Measurements from ENCODE around the gene RAD52. TPM values are rescaled to one million over a fixed set of nuclear protein-coding genes. Genes with fewer than 3 reads are reported as not detected.

RAD52 gene
- total RNA-seq, 1 experiment from 2014 or later = 19.2 TPM

GRCh38 chr12:969821-970220, 20.3 kb upstream of the RAD52 start (continued):
- TF ChIP-seq ZNF281 (CRISPR knock-in tag; IDR thresholded peaks at IDR 0.05) (no peak), EMX1 (CRISPR knock-in tag; IDR thresholded peaks at IDR 0.05) (no peak), OVOL2 (CRISPR knock-in tag; IDR thresholded peaks at IDR 0.05; ENCODE audit: borderline replicate concordance) (no peak)

- no peak for TF ChIP-seq FOXK1 (CRISPR knock-in tag; IDR thresholded peaks at IDR 0.05)
- no peak for TF ChIP-seq MYBL2 (CRISPR knock-in tag; IDR thresholded peaks at IDR 0.05)
- no peak for TF ChIP-seq FOXP1 (CRISPR knock-in tag; IDR thresholded peaks at IDR 0.05; ENCODE audit: borderline replicate concordance)
- no peak for TF ChIP-seq TEAD4 (CRISPR knock-in tag; IDR thresholded peaks at IDR 0.05)
- no peak for TF ChIP-seq ZNF512 (CRISPR knock-in tag; IDR thresholded peaks at IDR 0.05; ENCODE audit: borderline replicate concordance)
- no peak for TF ChIP-seq KAT7 (CRISPR knock-in tag; IDR thresholded peaks at IDR 0.05; ENCODE audit: borderline replicate concordance)
- TF ChIP-seq ZBTB21 (CRISPR knock-in tag; IDR thresholded peaks at IDR 0.05; ENCODE audit: borderline replicate concordance) = no peak
- no peak for TF ChIP-seq ZNF532 (CRISPR knock-in tag; IDR thresholded peaks at IDR 0.05; ENCODE audit: borderline replicate concordance)
- no peak for TF ChIP-seq CBFB (CRISPR knock-in tag; IDR thresholded peaks at IDR 0.05; ENCODE audit: low read depth)
- no peak for TF ChIP-seq NFATC4 (CRISPR knock-in tag; IDR thresholded peaks at IDR 0.05)
- no peak for TF ChIP-seq ZSCAN18 (CRISPR knock-in tag; IDR thresholded peaks at IDR 0.05)
- no peak for TF ChIP-seq SMAD4 (CRISPR knock-in tag; IDR thresholded peaks at IDR 0.05)
- no peak for TF ChIP-seq TCF7 (CRISPR knock-in tag; IDR thresholded peaks at IDR 0.05; ENCODE audit: low read depth)
- TF ChIP-seq ERG (CRISPR knock-in tag; IDR thresholded peaks at IDR 0.05) = no peak
- TF ChIP-seq MAX (CRISPR knock-in tag; IDR thresholded peaks at IDR 0.05) = no peak
- TF ChIP-seq TP53 (CRISPR knock-in tag; IDR thresholded peaks at IDR 0.05) = no peak
- TF ChIP-seq E2F4 (CRISPR knock-in tag; IDR thresholded peaks at IDR 0.05; ENCODE audit: borderline replicate concordance, low read depth) = no peak
- no peak for TF ChIP-seq ZNF425 (CRISPR knock-in tag; conservative IDR thresholded peaks at IDR 0.05)
- no peak for TF ChIP-seq OVOL2 (CRISPR knock-in tag; IDR thresholded peaks at IDR 0.05; ENCODE audit: borderline replicate concordance)
- ATAC-seq = peak; percentile 55
- CTCF ChIA-PET = interaction anchor here (1.1 to 1.7 kb wide), 3 partner anchors 19 to 149 kb away, joined by 4 to 10 read pairs (median 4); partner anchors contain the start of gene RAD52
- no peak for DNase-seq (ENCODE audit: low spot score)
- Mint-ChIP-seq H3K4me3 (no peak overlapping the region), H3K36me3 (no peaks in the 10 kb centered on the region), H3K4me1 (peaks cover 12% of the 10 kb centered on the region), H3K27ac (no peak overlapping the region), H3K9me3 (0 out of 2 replicates have a peak, but pooled peaks cover 3% of the 10 kb centered on the region), H3K27me3 (ENCODE audit: low read depth) (no peaks in the 10 kb centered on the region; the same call in 1 of the 2 replicates)
- POLR2A ChIA-PET = no interaction called here
Observed at GRCh38 chr12:968545-968944, 19.1 kb upstream of the RAD52 start.

Data from WTC11 (cell line).